Neutrophil (primary cell): ENCODE data around the gene GALNT9.

Experiments
- H3K27ac ChIP-seq: fragments of 200-600 bp; sonication (generic); 2 replicates; pipeline ENCODE4 v1.5.1; 2016; ENCODE audit warnings: mild to moderate bottlenecking, moderate library complexity
- H3K27me3 ChIP-seq: fragments of 200-600 bp; sonication (generic); 2 replicates; pipeline ENCODE4 v1.6.0; 2016; ENCODE audit warnings: mild to moderate bottlenecking
- H3K36me3 ChIP-seq: fragments of 200-600 bp; sonication (generic); 2 replicates; pipeline ENCODE4 v1.5.1; 2017
- H3K4me1 ChIP-seq, 2 experiments: fragments of 200-600 bp in 1 of 2; sonication (generic) in 1 of 2; 1 replicate in 1 of 2; 2 replicates in 1 of 2; pipeline versions ENCODE4 v1.5.1 to v1.6.1; 2013 to 2016; ENCODE audit warnings: low read depth in 1 of 2, low read length in 1 of 2, mild to moderate bottlenecking in 1 of 2, moderate library complexity in 1 of 2; ENCODE audit not compliant: control insufficient read depth in 1 of 2, insufficient read depth in 1 of 2
- H3K4me3 ChIP-seq, 2 experiments: fragments of 200-600 bp in 1 of 2; sonication (generic) in 1 of 2; 1 replicate in 1 of 2; 2 replicates in 1 of 2; pipeline ENCODE4 v1.5.1; 2013 to 2016; ENCODE audit warnings: low read depth in 1 of 2, low read length in 1 of 2, mild to moderate bottlenecking in 1 of 2, moderate library complexity in 1 of 2
- H3K9me3 ChIP-seq: fragments of 200-600 bp; sonication (generic); 2 replicates; pipeline ENCODE4 v1.5.1; 2016
- TF ChIP-seq, protein P1 (sequence below): fragments of 200-600 bp; sonication (generic); IDR thresholded peaks from 2 replicates; pipeline ENCODE4 v1.5.1; 2016; ENCODE audit warnings: antibody characterized with exemption

The GALNT9 gene

DNA sequence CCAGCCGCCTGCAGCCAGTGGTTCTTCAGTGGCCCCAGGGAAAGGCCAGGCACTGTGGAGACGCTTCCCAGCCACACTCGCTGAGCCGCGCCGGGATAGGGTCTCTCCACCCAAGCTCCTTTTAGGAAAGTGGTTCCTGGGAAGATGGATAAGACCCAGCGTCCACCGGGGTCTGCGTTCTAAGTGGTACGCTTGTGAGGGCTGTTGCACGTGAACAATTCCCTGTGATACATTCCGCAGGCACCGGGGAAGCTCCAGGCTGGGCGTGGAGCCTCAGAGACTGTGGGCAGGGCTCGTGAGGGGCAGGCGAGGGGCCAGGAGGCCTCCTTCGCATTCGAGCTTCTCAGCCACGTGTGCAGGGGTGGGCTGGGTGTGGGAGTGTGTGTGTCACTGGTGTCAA lies 48.4 kb downstream of the GALNT9 start:
- no peaks in the 10 kb centered on the region for H3K36me3 ChIP-seq
- no peak overlapping the region for H3K27ac ChIP-seq
- H3K9me3 ChIP-seq = no peaks in the 10 kb centered on the region
- no peaks in the 10 kb centered on the region for H3K4me1 ChIP-seq
- TF ChIP-seq, protein P1, sequence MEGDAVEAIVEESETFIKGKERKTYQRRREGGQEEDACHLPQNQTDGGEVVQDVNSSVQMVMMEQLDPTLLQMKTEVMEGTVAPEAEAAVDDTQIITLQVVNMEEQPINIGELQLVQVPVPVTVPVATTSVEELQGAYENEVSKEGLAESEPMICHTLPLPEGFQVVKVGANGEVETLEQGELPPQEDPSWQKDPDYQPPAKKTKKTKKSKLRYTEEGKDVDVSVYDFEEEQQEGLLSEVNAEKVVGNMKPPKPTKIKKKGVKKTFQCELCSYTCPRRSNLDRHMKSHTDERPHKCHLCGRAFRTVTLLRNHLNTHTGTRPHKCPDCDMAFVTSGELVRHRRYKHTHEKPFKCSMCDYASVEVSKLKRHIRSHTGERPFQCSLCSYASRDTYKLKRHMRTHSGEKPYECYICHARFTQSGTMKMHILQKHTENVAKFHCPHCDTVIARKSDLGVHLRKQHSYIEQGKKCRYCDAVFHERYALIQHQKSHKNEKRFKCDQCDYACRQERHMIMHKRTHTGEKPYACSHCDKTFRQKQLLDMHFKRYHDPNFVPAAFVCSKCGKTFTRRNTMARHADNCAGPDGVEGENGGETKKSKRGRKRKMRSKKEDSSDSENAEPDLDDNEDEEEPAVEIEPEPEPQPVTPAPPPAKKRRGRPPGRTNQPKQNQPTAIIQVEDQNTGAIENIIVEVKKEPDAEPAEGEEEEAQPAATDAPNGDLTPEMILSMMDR = no peak
- no peak overlapping the region for H3K4me3 ChIP-seq
- H3K27me3 ChIP-seq = peaks cover 89% of the 10 kb centered on the region

DNA sequence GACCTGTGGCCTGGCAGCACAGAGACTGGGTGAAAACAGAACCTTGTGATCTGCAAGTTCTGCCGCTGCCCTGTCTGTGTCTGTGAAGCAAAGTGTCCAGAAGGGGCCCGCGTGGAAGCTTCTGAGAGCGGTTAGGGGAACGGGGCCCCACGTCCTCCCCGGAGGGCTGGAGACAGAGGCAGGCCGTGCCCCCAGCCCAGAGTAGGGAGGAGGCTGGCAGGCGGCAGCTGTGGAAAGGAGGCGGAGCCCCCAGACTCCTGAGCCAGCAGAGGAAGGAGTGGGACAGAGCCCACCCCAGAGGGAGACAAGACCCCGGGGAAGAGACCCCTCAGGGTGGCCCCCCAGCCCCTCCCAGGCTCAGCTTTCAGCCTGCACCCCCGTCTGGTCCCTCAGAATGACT lies 49.0 kb downstream of the GALNT9 start:
- no peaks in the 10 kb centered on the region for H3K4me1 ChIP-seq
- peaks cover 89% of the 10 kb centered on the region for H3K27me3 ChIP-seq

DNA sequence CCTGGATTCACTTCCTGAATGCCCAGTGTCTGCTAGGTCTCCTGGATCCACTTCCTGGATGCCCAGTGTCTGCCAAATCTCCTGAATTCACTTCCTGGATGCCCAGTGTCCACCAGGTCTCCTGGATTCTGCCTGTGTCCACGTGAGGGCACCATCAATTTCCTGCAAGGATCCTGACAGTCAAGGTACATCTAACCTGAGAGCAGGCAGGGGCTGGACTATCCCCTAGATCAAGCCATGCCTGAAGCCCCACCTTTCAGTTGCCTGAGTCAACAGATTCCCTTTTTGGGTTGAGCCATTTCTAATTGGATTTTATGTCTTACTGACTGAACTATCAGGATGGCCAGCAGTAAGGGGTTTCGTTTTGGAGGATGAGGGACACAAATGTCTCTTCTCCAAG lies 49.5 kb downstream of the GALNT9 start:
- TF ChIP-seq, protein P1 = no peak
- Histone ChIP-seq H3K9me3 (no peaks in the 10 kb centered on the region), H3K36me3 (no peaks in the 10 kb centered on the region), H3K4me1 (no peaks in the 10 kb centered on the region), H3K4me3 (no peak overlapping the region), H3K27me3 (peaks cover 88% of the 10 kb centered on the region), H3K27ac (no peak overlapping the region)

More for the DNA sequence above, 49.0 kb downstream of the GALNT9 start:
- Histone ChIP-seq H3K4me3 (no peak overlapping the region), H3K36me3 (no peaks in the 10 kb centered on the region), H3K9me3 (no peaks in the 10 kb centered on the region), H3K27ac (no peak overlapping the region)
- TF ChIP-seq, protein P1 = no peak

DNA sequence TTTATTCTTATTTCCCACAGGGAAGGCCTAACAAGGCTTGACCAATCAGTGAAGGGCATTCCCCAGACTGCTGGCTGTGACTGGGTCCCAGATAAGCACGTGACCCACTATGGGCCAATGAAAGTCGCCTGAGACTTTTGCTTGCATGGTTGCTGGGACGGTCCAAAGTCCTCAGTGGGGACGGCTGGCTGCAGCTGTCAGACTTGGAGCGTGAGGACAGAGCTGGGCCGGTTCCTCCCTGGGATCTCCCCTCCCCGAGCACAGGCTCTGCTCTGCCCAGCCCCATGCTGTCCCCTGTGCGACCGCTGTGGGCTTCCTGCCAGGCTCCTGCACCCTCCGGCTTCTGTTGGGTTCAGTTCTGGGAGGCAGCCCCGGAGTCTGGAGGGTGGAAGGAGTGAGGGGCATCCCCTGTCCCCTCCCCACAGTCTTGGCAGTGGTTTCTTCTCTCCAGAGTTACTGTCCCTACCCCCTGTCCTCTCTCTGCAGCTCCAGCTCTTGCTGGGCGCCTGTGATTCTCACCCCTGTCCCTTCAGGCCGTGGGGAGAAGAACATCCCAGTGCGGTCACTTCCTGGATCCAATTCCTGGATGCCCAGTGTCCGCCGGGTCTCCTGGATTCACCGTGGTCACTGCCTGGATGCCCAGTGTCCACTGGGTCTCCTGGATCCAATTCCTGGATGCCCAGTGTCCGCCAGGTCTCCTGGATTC lies 50.1 kb downstream of the GALNT9 start:
- H3K27me3 ChIP-seq = peaks cover 82% of the 10 kb centered on the region
- H3K36me3 ChIP-seq = no peaks in the 10 kb centered on the region
- no peaks in the 10 kb centered on the region for H3K4me1 ChIP-seq
- no peak overlapping the region for H3K4me3 ChIP-seq
- TF ChIP-seq, protein P1 = no peak
- H3K27ac ChIP-seq = no peak overlapping the region
- no peaks in the 10 kb centered on the region for H3K9me3 ChIP-seq

DNA sequence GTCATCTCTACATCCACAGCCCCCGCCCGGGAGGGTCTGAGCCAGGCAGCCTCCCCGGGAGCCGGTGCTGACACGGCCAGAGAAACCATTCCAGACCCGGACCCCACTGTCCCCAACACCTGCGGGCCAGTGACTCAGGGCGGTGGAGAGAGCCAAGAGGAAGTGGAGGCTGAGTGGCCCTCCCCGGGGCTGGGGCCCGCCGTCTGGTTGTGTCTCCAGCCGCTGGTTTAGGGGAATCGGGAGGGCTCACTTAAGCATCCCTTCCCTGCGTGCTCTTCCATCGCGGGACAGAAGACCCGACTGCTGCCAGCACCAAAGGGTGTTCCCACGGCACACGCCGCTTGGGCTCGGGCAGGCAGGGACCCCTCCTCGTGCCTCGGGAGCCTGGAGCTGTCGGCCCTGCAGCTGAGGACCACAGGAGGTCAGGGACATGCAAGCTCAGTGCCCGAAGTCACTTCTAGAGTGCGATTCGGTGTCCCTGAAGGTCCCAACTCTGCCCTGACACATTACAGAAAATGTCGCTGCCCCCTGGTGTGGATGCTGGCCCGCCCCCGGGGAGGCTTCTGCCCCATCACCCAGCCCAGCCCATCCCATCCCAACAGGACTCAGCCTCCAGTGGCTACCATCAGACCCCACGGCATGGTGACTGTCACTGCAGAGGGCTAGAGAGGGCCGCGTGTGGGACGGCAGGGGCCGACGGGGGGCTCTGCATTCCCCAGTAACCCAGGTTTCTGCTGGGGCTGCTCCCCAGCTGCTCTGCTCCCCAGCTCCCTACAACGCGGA lies 50.8 kb downstream of the GALNT9 start:
- H3K27ac ChIP-seq = no peak overlapping the region
- H3K4me1 ChIP-seq = no peaks in the 10 kb centered on the region
- H3K27me3 ChIP-seq = peaks cover 74% of the 10 kb centered on the region
- TF ChIP-seq, protein P1 = no peak
- no peaks in the 10 kb centered on the region for H3K36me3 ChIP-seq
- H3K9me3 ChIP-seq = no peaks in the 10 kb centered on the region
- H3K4me3 ChIP-seq = no peak overlapping the region
